Transverse colon (tissue), 4 donors: ENCODE measurements around the gene TMEM97.

Source experiments
- CTCF ChIP-seq, 5 experiments: fragments of 200-600 bp in 3 of 5; fragments of 450-650 bp in 2 of 5; sonication (generic) in 3 of 5; IDR thresholded peaks; 1 replicate in 2 of 5; 2 replicates in 3 of 5; pipeline ENCODE4 v1.5.1; 2016 to 2017; ENCODE audit warnings: antibody characterized with exemption in 5 of 5, inconsistent platforms in 3 of 5, mild to moderate bottlenecking in 2 of 5, moderate library complexity in 1 of 5
- POLR2A ChIP-seq: fragments of 450-650 bp; IDR thresholded peaks from one replicate; pipeline ENCODE4 v1.6.1; 2016; ENCODE audit warnings: antibody characterized with exemption, mild to moderate bottlenecking, moderate library complexity
- POLR2AphosphoS5 ChIP-seq, 3 donors: sonication (generic); formaldehyde crosslinking; IDR thresholded peaks; one replicate each; pipeline ENCODE4 v1.6.1; 2016; ENCODE audit warnings: antibody characterized with exemption in 3 of 3

GRCh38 chr17:28350271-28350670, 31.3 kb downstream of the TMEM97 start:
- TF ChIP-seq CTCF (IDR thresholded peaks at IDR 0.05) (no peak), POLR2A (no peak), POLR2AphosphoS5 (IDR thresholded peaks at IDR 0.05) (no peak)
